C4-2B (cell line): ENCODE data around the gene TUBB1.

Experiments
- H3K27ac ChIP-seq: fragments of 450-650 bp; 2 replicates; pipeline ENCODE4 v1.5.1; 2017
- ZFX ChIP-seq: fragments of 450-650 bp; IDR thresholded peaks from 2 replicates; pipeline ENCODE4 v1.6.1; 2017
- TF ChIP-seq, protein P1 (sequence below): fragments of 450-650 bp; conservative IDR thresholded peaks from 2 replicates; pipeline ENCODE4 v1.5.1; 2017; ENCODE audit warnings: mild to moderate bottlenecking

TUBB1 gene

DNA sequence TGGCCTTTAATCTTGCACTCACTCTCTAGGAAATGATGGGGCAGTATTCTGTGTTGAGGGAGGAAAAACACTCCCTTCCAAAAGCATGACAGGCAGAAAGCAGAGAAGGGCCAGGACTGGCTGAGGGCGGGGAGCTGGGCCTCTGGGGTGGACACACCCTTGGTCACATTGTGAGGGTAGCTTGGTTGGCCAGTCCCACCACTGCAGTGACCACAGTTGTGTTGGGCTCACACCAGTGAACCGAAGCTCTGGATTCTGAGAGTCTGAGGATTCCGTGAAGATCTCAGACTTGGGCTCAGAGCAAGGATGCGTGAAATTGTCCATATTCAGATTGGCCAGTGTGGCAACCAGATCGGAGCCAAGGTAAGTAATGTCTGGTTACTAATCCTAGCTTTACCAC lies at the start of gene TUBB1:
TSS of gene TUBB1 (plus strand) at position 213 of the 400 bp plus-strand sequence. CDS start at position 307, 94 bp downstream.
- no peak within 1 kb of the TSS for H3K27ac ChIP-seq
- no peak for TF ChIP-seq ZFX
- TF ChIP-seq, protein P1, sequence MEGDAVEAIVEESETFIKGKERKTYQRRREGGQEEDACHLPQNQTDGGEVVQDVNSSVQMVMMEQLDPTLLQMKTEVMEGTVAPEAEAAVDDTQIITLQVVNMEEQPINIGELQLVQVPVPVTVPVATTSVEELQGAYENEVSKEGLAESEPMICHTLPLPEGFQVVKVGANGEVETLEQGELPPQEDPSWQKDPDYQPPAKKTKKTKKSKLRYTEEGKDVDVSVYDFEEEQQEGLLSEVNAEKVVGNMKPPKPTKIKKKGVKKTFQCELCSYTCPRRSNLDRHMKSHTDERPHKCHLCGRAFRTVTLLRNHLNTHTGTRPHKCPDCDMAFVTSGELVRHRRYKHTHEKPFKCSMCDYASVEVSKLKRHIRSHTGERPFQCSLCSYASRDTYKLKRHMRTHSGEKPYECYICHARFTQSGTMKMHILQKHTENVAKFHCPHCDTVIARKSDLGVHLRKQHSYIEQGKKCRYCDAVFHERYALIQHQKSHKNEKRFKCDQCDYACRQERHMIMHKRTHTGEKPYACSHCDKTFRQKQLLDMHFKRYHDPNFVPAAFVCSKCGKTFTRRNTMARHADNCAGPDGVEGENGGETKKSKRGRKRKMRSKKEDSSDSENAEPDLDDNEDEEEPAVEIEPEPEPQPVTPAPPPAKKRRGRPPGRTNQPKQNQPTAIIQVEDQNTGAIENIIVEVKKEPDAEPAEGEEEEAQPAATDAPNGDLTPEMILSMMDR = no peak

DNA sequence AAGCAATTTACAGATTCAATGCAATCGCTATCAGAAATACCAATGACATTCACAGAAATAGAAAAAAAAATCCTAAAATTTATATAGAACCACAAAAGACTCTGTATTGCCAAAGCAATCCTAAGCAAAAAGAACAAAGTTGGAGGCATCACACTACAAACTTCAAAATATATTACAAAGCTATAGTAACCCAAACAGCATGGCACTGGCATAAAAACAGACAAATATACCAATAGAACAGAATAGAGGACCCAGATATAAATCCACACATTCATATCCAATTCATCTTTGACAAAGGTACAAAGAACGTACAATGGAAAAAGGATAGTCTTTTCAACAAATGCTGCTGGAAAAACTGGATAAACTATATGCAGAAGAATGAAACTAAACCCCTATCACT lies 49.8 kb upstream of the TUBB1 start:
- H3K27ac ChIP-seq = no peak overlapping the region
- TF ChIP-seq, protein P1 = no peak
- no peak for TF ChIP-seq ZFX

DNA sequence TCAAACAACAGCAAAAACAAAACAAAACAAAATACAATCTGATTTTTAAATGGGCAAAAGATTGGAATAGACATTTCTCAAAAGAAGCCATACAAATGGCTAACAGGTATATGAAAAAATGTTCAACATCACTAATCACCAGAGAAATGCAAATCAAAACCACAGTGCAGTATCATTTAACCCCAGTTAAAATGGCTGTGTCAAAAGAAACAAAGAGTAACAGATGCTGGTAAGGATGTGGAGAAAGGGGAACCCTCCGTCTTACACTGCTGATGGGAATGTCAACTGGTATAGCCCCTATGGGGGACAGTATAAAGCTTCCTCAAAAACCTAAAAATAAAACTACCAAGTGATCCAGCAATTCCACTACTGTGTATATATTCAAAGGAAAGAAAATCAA lies 49.1 kb upstream of the TUBB1 start:
- TF ChIP-seq ZFX = no peak
- TF ChIP-seq, protein P1 = no peak

DNA sequence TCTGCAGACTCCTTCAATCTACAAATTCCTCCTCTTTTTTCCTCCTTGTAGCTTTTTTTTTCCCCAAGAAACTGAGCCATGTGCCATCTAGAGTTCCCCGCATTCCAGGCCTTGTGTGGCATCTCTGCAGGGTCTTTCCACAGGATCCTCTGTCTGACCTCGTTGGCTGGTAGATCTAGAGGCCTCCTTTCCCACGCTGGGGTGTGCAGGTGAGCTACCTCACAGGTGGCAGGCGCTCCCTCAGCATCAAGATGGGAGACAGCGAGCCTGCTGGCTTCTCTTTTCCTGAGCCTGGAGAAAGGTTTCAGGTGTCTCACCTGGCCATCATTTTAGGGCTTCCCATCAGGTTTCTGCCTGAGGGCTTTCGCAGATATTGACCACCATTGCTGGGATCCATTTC lies 47.8 kb upstream of the TUBB1 start:
- H3K27ac ChIP-seq = no peak overlapping the region
- TF ChIP-seq ZFX = no peak
- TF ChIP-seq, protein P1 = no peak

More for the DNA sequence above, 49.1 kb upstream of the TUBB1 start:
- no peak overlapping the region for H3K27ac ChIP-seq

DNA sequence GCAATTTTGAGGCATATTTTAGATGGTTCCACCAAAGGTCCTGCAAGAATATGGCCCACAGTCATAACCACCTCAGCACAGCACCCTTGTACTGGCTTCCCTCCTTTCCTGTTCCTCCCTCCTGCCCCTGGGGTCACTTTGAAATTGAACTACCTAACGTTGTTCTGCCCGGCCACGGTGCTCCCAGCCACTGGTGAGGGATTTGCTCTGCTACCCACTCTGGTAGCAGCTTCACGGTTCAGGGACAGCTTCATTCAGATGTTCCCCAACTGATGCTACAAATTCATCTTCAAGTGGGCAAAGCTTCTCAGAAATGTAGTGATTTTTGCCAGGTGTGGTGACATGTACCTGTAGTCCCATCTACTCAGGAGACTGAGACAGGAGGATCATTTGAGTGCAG lies 46.0 kb upstream of the TUBB1 start:
- no peak for TF ChIP-seq ZFX
- H3K27ac ChIP-seq = no peak overlapping the region

DNA sequence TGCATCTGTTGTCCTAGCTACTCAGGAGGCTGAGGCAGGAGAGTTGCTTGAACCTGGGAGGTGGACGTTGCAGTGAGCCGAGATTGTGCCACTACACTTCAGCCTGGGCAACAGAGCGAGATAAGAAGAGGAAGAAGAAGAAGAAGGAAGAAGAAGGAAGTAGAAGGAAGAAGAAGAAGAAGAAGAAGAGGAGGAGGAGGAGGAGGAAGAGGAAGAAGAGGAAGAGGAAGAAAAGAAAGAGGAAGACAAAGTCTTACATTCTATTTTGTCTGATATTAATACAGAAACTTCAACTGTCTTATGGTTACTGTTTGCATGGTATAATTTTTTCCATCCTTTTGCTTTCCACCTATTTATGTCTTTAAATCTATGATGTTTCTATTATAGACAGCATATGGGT lies 45.4 kb upstream of the TUBB1 start:
- no peak overlapping the region for H3K27ac ChIP-seq
- TF ChIP-seq ZFX = no peak
- TF ChIP-seq, protein P1 = no peak

DNA sequence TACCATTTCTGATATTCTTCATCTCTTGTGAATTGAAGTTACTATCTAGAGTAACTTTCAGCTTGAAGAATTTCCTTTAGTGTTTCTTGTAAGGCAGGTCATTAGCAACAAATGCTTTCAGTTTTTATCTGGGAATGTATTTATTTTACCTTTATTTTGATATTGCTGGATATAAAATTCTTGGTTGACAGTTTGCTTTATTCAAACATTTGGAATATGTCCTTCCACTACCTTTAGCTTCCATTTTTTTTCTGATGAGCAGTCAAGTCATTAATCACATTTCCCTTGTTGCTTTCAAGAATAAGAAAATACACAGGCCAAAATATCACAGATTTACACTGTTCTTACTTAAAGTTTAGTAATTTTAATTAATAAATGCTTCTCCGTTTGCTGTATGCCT lies 43.9 kb upstream of the TUBB1 start:
- no peak for TF ChIP-seq ZFX
- TF ChIP-seq, protein P1 = no peak
- H3K27ac ChIP-seq = no peak overlapping the region

DNA sequence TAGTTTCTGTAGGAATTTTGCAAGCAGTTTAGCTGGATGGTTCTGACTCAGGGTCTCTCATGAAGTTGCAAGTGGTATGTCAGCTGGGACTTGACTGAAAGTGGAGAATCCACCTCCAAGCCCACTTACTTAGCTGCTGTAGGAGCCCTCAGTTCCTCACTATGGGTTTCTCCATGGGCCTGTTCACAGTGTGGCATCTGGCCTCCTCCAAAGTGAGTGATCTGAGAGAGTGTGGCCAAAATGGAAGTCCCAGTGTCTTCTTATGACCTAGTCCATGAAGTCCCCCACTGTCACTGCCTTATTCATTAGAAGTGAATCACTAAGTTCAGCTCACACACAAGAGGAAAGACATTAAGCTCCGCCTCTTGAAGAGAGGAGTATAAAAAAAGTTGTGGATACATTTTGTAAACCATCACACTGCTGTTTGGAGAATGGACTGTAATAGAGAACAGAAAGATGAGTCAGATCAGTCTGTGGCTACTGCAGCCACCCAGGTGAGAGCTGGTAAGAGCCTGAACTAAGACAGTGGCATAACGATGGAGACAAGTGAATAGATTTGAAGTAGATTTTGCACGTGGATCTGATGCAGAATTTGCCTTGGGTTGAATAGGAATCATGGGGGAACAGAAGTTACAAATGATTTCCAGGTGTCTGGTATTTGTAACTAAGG lies 43.0 kb upstream of the TUBB1 start:
- no peak overlapping the region for H3K27ac ChIP-seq
- TF ChIP-seq ZFX = no peak
- TF ChIP-seq, protein P1 = no peak
